ENCODE data around the gene FLRT3. TPM values are rescaled to one million over a fixed set of nuclear protein-coding genes. Genes with fewer than 3 reads are reported as not detected.
A peak's percentile ranks its signal among the peaks of the same experiment; 100 is the strongest.

Gene FLRT3
- total RNA-seq (2021) (not detected in 2 replicates), Bru-seq, nascent RNA (percentile 20 among the genes with signal in this experiment), BruChase-seq, experiment 1, labeled RNA remaining after a 2-hour chase (percentile 19 among the genes with signal in this experiment), BruChase-seq, experiment 2, labeled RNA remaining after a 6-hour chase (percentile 23 among the genes with signal in this experiment)
- long read RNA-seq: 0 reads

- Histone ChIP-seq H3K27me3 (replicated peaks; ENCODE audit: insufficient read depth, low read depth, low read length, poor library complexity) (peaks cover 5% of the 10 kb centered on the region), H3K36me3 (ENCODE audit: insufficient read depth, low read length, poor library complexity, severe bottlenecking) (no peaks in the 10 kb centered on the region), H3K9me3 (ENCODE audit: low read depth, low read length, poor library complexity, severe bottlenecking) (no peaks in the 10 kb centered on the region), H3K4me3 (ENCODE audit: low read depth, low read length, poor library complexity, severe bottlenecking) (peak within 1 kb of the TSS; percentile 35), H3K4me1 (ENCODE audit: insufficient read depth, low read length, poor library complexity, severe bottlenecking) (no peaks in the 10 kb centered on the region), H3K27ac (ENCODE audit: low read depth, low read length, poor library complexity, severe bottlenecking) (no peak within 1 kb of the TSS)
- intact Hi-C loops (cut with micrococcal nuclease; ENCODE audit: unreplicated experiment): loop anchor here (5.0 kb wide), 1 partner anchor 900 kb away; no protein-coding TSS in a partner anchor
- no TSS peak for BruUV-seq (replicated peaks)
- ChIA-PET POLR2A (ENCODE audit: low non-redundant PET) (no interaction called here), CTCF (no interaction called here)
- TF ChIP-seq EZH2 (IDR thresholded peaks at IDR 0.05; ENCODE audit: borderline replicate concordance, low read depth, low read length, poor library complexity, severe bottlenecking): no peak
- TF ChIP-seq, protein P1, sequence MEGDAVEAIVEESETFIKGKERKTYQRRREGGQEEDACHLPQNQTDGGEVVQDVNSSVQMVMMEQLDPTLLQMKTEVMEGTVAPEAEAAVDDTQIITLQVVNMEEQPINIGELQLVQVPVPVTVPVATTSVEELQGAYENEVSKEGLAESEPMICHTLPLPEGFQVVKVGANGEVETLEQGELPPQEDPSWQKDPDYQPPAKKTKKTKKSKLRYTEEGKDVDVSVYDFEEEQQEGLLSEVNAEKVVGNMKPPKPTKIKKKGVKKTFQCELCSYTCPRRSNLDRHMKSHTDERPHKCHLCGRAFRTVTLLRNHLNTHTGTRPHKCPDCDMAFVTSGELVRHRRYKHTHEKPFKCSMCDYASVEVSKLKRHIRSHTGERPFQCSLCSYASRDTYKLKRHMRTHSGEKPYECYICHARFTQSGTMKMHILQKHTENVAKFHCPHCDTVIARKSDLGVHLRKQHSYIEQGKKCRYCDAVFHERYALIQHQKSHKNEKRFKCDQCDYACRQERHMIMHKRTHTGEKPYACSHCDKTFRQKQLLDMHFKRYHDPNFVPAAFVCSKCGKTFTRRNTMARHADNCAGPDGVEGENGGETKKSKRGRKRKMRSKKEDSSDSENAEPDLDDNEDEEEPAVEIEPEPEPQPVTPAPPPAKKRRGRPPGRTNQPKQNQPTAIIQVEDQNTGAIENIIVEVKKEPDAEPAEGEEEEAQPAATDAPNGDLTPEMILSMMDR (conservative IDR thresholded peaks at IDR 0.05; ENCODE audit: low read depth, low read length): peak; percentile 81
- peak; percentile 88 for DNase-seq (ENCODE audit: low spot score)
These were observed at the start of gene FLRT3 for GRCh38 chr20:14337400-14338171. Gene FLRT3, minus strand, starts transcription at chr20:14337612. Its CDS starts 10,106 bp downstream, at chr20:14327506.

DNA sequence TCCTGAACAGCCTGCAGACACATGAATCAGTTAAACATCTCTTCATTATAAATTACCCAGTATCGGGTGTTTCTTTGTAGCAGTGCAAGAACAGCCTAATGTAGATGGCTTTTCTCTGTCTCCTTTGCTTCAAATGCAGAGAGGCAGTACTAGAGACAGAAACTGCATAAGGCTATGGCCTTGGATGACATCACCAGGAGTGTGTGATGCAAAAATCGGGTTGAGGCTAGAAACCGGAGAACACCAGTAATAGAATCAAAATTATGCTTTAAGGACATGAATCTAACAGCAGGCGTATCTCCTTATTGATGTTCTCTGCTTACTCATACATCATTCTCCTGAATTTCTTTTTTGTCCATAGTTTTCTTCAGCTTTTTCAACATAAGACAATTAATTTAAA, 49.3 kb upstream of the FLRT3 start:
- Histone ChIP-seq H3K27ac (ENCODE audit: low read depth, low read length, poor library complexity, severe bottlenecking) (no peak overlapping the region), H3K36me3 (ENCODE audit: insufficient read depth, low read length, poor library complexity, severe bottlenecking) (no peaks in the 10 kb centered on the region), H3K4me1 (ENCODE audit: insufficient read depth, low read length, poor library complexity, severe bottlenecking) (no peaks in the 10 kb centered on the region), H3K9me3 (ENCODE audit: low read depth, low read length, poor library complexity, severe bottlenecking) (peaks cover 3% of the 10 kb centered on the region), H3K4me3 (ENCODE audit: low read depth, low read length, poor library complexity, severe bottlenecking) (no peak overlapping the region), H3K27me3 (replicated peaks; ENCODE audit: insufficient read depth, low read depth, low read length, poor library complexity) (no peaks in the 10 kb centered on the region)
- intact Hi-C loops (cut with micrococcal nuclease; ENCODE audit: unreplicated experiment): no loop called here
- BruUV-seq (replicated peaks): no TSS peak
- no peak for DNase-seq (ENCODE audit: low spot score)
- ChIA-PET POLR2A (ENCODE audit: low non-redundant PET) (no interaction called here), CTCF (no interaction called here)
- TF ChIP-seq, protein P1 (conservative IDR thresholded peaks at IDR 0.05; ENCODE audit: low read depth, low read length): no peak
- TF ChIP-seq EZH2 (IDR thresholded peaks at IDR 0.05; ENCODE audit: borderline replicate concordance, low read depth, low read length, poor library complexity, severe bottlenecking): no peak

DNA sequence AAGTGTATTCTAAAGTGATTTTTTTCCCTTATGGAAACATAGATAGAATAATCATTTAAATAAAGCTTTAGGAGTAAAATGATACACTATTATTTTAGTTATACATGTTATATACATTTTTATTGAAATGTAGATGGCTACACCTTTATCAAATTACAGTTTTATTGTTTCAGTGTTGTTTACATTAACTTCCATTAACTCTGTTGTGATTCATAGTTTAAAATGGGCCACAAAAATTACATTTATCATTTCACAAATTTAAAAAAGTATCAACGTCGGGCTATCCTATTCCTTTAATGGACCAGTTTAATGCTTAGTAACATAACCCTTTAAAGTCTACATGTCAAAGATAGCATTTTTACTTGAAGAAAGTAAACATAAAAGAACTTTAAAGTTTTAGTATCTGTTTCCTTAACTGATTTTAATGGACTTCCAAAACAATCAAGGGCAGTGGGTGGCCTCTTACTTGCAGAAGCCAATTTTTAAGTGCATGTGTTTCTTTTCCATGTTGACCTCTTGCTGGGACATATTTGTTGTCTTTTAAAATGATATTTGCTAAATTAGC, 47.8 kb upstream of the FLRT3 start:
- Histone ChIP-seq H3K4me3 (ENCODE audit: low read depth, low read length, poor library complexity, severe bottlenecking) (no peak overlapping the region), H3K27me3 (replicated peaks; ENCODE audit: insufficient read depth, low read depth, low read length, poor library complexity) (no peaks in the 10 kb centered on the region), H3K4me1 (ENCODE audit: insufficient read depth, low read length, poor library complexity, severe bottlenecking) (no peaks in the 10 kb centered on the region), H3K27ac (ENCODE audit: low read depth, low read length, poor library complexity, severe bottlenecking) (no peak overlapping the region), H3K36me3 (ENCODE audit: insufficient read depth, low read length, poor library complexity, severe bottlenecking) (no peaks in the 10 kb centered on the region), H3K9me3 (ENCODE audit: low read depth, low read length, poor library complexity, severe bottlenecking) (peaks cover 3% of the 10 kb centered on the region)
- DNase-seq (ENCODE audit: low spot score): no peak
- no TSS peak for BruUV-seq (replicated peaks)
- intact Hi-C loops (cut with micrococcal nuclease; ENCODE audit: unreplicated experiment): no loop called here
- ChIA-PET POLR2A (ENCODE audit: low non-redundant PET) (no interaction called here), CTCF (no interaction called here)
- TF ChIP-seq EZH2 (IDR thresholded peaks at IDR 0.05; ENCODE audit: borderline replicate concordance, low read depth, low read length, poor library complexity, severe bottlenecking): no peak
- TF ChIP-seq, protein P1 (conservative IDR thresholded peaks at IDR 0.05; ENCODE audit: low read depth, low read length): no peak

Data from A673 (cell line).